HUES6 (cell line): ENCODE data around the gene LHFPL6.

Source experiments
- H3K27ac ChIP-seq: 2 replicates; pipeline ENCODE4 v1.7.0; 2013; ENCODE audit warnings: low read depth, mild to moderate bottlenecking, low read length, inconsistent platforms
- H3K27me3 ChIP-seq: 2 replicates; pipeline ENCODE4 v1.6.1; 2013; ENCODE audit warnings: low read length; ENCODE audit not compliant: control insufficient read depth, insufficient read depth
- H3K36me3 ChIP-seq: 2 replicates; pipeline ENCODE4 v1.6.1; 2013; ENCODE audit warnings: low read length; ENCODE audit not compliant: control insufficient read depth, insufficient read depth
- H3K4me1 ChIP-seq: 2 replicates; pipeline ENCODE4 v1.6.1; 2013; ENCODE audit warnings: low read length; ENCODE audit not compliant: control insufficient read depth, insufficient read depth
- H3K4me3 ChIP-seq: 2 replicates; pipeline ENCODE4 v1.5.1; 2013; ENCODE audit warnings: low read depth, low read length
- H3K9ac ChIP-seq: one replicate; pipeline ENCODE4 v1.6.1; 2013; ENCODE audit warnings: mild to moderate bottlenecking, low read length
- H3K9me3 ChIP-seq: 2 replicates; pipeline ENCODE4 v1.6.1; 2013; ENCODE audit warnings: low read depth, low read length; ENCODE audit not compliant: control insufficient read depth, insufficient read depth

Gene LHFPL6

DNA sequence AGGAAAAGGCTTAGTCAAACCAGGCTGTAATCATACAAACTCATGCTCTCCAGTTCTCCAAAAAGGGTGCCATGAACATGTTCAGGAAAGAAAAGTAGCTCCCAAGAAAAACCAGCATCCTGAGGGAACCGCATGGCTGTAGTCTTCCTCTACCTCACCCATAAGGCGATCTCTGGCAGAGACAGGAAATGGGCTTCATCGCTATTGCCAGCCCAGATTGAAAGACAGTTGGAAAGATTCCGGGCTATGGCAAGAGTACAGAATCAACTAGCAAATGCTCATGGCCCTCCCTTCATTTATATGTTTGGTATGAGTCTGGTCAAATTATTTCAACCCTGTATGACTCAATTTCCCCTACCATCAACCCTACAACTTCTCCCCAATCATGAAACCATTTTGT, 140.1 kb downstream of the LHFPL6 start:
- Histone ChIP-seq H3K4me3 (no peak overlapping the region), H3K4me1 (no peaks in the 10 kb centered on the region; the same call in 1 of the 2 replicates), H3K36me3 (no peaks in the 10 kb centered on the region), H3K9ac (no peak overlapping the region), H3K27ac (no peak overlapping the region), H3K9me3 (no peaks in the 10 kb centered on the region), H3K27me3 (no peaks in the 10 kb centered on the region)

DNA sequence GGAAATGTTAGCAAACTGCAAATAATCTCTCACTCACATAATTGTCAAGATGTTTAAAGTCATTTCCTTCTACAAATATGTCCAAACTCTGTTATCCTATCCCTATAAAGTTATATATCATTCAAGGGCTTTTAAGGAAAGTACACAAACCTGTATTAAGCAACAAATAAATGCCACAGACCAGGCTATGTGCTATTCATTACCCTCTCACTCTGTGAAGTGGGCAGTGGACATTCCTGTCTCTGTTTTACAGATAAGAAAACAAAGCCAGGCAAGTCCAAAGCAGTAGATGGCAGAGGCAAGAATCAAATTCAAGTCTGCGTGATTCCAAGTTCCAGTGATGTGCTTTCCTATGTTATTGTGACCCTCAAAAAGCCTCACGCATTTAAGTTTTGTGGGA, 140.6 kb downstream of the LHFPL6 start:
- no peak overlapping the region for H3K27ac ChIP-seq

DNA sequence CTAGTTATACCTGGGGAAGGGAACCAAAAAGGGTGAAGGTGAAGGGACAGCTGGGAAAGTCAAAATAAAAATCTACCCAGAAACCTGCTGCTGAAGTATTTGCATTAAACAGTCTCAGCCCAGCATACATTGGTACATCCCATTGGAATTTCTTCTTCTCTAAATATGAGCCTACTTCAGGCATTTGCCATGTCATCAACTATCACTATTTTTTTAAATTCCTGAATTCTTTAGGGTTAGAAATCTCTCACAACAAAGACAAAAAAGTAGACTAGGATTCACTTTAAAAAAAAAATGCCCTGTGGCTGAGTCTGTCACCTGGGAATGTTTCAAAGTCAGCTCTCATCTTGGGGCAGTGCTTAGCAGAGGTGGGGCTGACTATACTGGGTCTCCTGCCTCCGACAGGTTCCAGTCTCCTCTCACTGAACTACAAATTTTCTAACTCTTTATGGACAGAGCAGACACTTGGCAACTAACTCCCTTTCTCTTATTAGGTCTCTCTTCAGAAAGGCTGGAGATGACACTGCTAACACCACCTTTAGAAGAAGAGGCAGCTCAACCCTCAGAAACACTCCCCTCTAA, 141.2 kb downstream of the LHFPL6 start:
- Histone ChIP-seq H3K9ac (no peak overlapping the region), H3K27ac (no peak overlapping the region), H3K4me3 (no peak overlapping the region), H3K36me3 (no peaks in the 10 kb centered on the region), H3K27me3 (no peaks in the 10 kb centered on the region), H3K9me3 (peaks cover 3% of the 10 kb centered on the region; the same call in 1 of the 2 replicates), H3K4me1 (no peaks in the 10 kb centered on the region; the same call in 1 of the 2 replicates)

More for the DNA sequence above, 140.6 kb downstream of the LHFPL6 start:
- no peak overlapping the region for H3K9ac ChIP-seq
- no peaks in the 10 kb centered on the region for H3K27me3 ChIP-seq
- no peak overlapping the region for H3K4me3 ChIP-seq
- no peaks in the 10 kb centered on the region for H3K36me3 ChIP-seq
- no peaks in the 10 kb centered on the region; the same call in 1 of the 2 replicates for H3K4me1 ChIP-seq
- no peaks in the 10 kb centered on the region for H3K9me3 ChIP-seq

DNA sequence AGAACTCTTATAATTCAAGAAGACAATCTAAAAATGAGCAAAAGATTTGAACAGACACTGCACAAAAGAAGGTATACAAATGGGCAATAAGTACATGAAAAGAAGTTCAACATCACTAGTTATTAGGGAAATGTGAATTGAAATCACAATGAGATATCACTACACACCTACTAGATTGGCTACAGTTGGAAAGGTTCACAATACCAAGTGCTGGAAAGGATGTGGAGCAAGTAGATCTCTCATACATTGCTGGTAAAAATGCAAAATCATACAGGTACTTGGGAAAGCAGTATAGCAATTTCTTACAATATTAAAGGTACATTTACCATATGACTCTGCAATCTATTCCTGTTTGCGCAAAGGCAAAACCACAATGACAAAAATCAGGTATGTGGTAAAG, 145.7 kb downstream of the LHFPL6 start:
- no peak overlapping the region for H3K9ac ChIP-seq
- no peak overlapping the region for H3K27ac ChIP-seq
- peaks cover 3% of the 10 kb centered on the region; the same call in 1 of the 2 replicates for H3K9me3 ChIP-seq
- peaks cover 3% of the 10 kb centered on the region; the same call in 1 of the 2 replicates for H3K4me1 ChIP-seq
- no peaks in the 10 kb centered on the region for H3K36me3 ChIP-seq
- H3K4me3 ChIP-seq, result no peak overlapping the region
- no peaks in the 10 kb centered on the region for H3K27me3 ChIP-seq

DNA sequence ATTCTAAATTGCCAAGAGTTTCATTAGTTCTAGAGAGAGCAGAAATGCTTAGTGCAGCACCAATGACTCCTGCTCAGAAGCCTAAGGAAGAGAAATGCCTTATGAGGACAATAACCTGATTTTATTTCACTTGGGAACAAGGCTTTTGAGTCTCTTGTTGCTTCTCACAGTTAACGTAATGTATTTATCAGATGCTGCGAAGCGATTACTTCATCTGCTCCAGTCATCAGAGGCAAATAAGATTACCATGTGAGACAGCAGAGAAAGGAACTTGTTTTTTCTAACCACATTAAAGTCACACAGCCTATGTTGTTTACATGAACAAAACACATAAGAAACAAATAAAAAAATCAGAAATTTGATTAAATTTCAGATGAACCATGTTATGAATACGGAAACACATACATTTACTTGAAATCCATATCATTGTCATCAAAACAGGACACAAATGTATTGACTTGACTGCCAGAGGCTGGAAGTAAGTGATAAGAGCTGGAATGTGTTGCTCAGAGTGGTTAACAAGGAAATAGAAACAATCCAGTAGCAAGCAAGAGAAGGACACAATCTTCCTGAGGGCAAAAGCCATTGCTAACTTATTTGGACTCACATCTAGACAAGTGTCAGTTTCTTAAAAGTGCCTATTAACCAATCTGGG, 147.3 kb downstream of the LHFPL6 start:
- Histone ChIP-seq H3K4me3 (no peak overlapping the region), H3K9me3 (peaks cover 3% of the 10 kb centered on the region; the same call in 1 of the 2 replicates), H3K9ac (no peak overlapping the region), H3K4me1 (peaks cover 5% of the 10 kb centered on the region; the same call in 1 of the 2 replicates), H3K27ac (no peak overlapping the region), H3K36me3 (no peaks in the 10 kb centered on the region), H3K27me3 (no peaks in the 10 kb centered on the region)

DNA sequence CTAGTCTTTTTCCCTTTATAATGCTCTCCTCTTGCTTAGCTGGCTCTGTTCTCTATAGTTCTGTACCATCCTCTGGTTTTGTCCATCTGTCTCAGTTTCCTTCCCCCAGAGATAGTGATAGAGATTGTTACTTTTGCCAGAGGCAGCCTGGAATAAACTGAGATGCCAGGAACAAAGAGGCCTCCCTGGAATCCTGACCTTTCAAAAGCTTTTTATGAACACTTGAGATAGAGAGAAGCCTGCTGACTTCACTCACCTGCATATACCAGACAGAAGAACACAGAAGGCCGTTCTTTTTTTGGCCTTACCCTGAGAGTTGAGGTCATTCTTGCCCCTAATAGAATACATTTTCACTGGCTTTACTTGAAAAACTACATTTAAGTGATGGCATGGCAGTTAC, 150.2 kb downstream of the LHFPL6 start:
- peaks cover 3% of the 10 kb centered on the region; the same call in 1 of the 2 replicates for H3K9me3 ChIP-seq
- no peak overlapping the region for H3K4me3 ChIP-seq
- H3K4me1 ChIP-seq, result peaks cover 5% of the 10 kb centered on the region; the same call in 1 of the 2 replicates
- H3K27ac ChIP-seq, result no peak overlapping the region
- H3K27me3 ChIP-seq, result no peaks in the 10 kb centered on the region
- no peak overlapping the region for H3K9ac ChIP-seq
- H3K36me3 ChIP-seq, result no peaks in the 10 kb centered on the region

DNA sequence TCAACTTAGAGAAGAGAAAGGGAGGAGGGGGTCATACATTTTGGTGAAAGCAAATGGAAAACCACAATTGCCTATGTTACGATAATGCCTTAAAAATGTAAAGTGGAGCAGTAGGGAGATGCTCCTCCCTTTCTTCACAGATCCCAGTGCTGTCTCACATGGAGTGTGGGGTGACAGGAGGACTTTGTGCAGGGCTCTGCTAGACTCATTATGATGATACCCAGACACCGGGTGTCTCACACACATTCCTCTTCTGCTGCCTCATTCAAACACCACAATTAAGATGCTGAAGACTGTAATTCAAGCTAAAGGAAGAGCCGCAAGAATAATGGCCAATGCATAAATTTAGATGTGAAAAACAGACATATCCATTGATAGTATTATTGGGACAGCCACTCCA, 150.6 kb downstream of the LHFPL6 start:
- Histone ChIP-seq H3K4me3 (no peak overlapping the region), H3K36me3 (no peaks in the 10 kb centered on the region), H3K9me3 (peaks cover 3% of the 10 kb centered on the region; the same call in 1 of the 2 replicates), H3K27me3 (no peaks in the 10 kb centered on the region), H3K27ac (no peak overlapping the region), H3K9ac (no peak overlapping the region), H3K4me1 (peaks cover 5% of the 10 kb centered on the region; the same call in 1 of the 2 replicates)

DNA sequence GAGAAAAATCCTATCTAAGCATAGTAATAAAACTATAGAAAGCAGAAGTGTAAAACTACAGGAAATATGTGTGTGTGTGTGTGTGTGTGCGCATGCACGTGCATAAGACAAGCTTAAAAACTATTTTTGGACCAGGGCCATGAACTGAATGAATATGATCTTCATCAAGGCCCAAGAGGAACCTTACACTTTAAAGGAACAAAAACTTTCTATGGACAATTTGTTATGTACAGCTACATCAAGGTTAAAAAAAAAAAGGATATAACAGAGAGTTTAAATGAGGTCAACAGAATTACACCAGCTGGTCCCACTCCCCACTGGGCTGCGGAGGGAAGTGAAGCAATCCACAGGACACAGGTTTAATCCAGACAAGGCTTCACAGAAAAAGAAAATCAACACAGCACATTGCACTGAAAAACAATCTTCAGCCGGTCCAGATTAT, 151.1 kb downstream of the LHFPL6 start:
- no peaks in the 10 kb centered on the region for H3K27me3 ChIP-seq
- no peaks in the 10 kb centered on the region for H3K9me3 ChIP-seq
- no peak overlapping the region for H3K27ac ChIP-seq
- no peaks in the 10 kb centered on the region for H3K36me3 ChIP-seq
- H3K4me1 ChIP-seq, result peaks cover 5% of the 10 kb centered on the region; the same call in 1 of the 2 replicates
- H3K4me3 ChIP-seq, result no peak overlapping the region
- H3K9ac ChIP-seq, result no peak overlapping the region

DNA sequence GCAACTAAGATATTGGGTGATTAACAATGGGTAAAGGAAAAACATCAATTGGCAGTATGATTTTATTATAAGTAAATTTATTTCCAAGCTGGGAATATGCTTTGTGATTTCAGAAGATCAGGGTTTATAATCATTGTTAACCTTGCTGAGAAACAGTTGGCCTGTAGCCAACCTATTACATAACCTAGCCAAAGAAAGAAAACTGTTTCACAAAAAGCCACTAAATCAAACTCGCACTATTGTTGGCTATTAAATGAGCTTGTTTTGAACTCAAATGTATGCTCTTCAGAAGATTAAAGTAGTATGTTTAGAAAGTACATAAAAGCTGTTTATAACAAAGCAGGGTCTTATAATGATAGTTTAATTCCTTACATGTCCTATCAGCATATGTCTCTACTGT, 151.7 kb downstream of the LHFPL6 start:
- H3K27ac ChIP-seq, result no peak overlapping the region
- no peak overlapping the region for H3K4me3 ChIP-seq

DNA sequence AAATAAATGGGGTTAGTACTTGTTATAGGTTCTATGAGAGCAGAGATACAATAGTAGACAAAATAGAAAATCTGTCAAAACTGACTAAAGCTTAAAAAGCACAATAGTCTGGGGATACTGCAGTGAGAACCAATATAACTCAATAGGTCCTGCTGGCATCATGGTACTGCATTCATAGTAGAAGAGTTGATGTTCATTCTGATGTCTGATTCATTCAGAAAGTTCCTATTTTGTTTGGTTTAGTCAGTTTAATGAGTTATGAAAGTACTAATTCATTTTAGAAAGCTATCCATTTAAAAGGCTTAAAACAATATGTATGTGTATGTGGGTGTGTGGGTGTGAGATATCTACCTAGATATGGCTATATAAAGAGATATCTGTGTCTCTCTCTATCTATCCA, 152.8 kb downstream of the LHFPL6 start:
- no peaks in the 10 kb centered on the region for H3K9me3 ChIP-seq
- H3K4me1 ChIP-seq, result peaks cover 5% of the 10 kb centered on the region; the same call in 1 of the 2 replicates

More for the DNA sequence above, 151.7 kb downstream of the LHFPL6 start:
- H3K27me3 ChIP-seq, result no peaks in the 10 kb centered on the region
- H3K9ac ChIP-seq, result no peak overlapping the region
- peaks cover 5% of the 10 kb centered on the region; the same call in 1 of the 2 replicates for H3K4me1 ChIP-seq
- no peaks in the 10 kb centered on the region for H3K9me3 ChIP-seq
- H3K36me3 ChIP-seq, result no peaks in the 10 kb centered on the region

DNA sequence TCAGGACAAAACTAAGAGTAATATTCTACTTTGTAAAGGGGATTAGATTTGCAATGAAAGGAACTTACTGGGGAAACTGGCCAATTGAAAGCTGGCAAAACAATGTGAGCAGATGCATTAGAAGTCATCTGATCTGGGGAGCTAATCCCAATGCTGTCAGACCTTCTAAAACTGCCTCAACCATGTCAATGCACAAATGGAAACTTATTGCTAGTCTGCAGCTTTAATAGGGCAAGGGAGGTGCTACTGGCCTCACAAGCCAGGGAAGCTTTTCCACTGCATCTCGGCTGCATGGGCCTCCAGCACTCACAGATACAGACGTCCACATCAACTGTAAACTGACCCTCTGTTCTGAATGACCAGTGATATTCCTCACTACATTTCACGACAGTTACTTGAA, 154.2 kb downstream of the LHFPL6 start:
- Histone ChIP-seq H3K36me3 (no peaks in the 10 kb centered on the region), H3K9ac (no peak overlapping the region), H3K27ac (no peak overlapping the region), H3K4me3 (no peak overlapping the region), H3K4me1 (peaks cover 5% of the 10 kb centered on the region; the same call in 1 of the 2 replicates), H3K9me3 (no peaks in the 10 kb centered on the region), H3K27me3 (no peaks in the 10 kb centered on the region)

More for the DNA sequence above, 152.8 kb downstream of the LHFPL6 start:
- H3K27me3 ChIP-seq, result no peaks in the 10 kb centered on the region
- H3K9ac ChIP-seq, result no peak overlapping the region
- no peak overlapping the region for H3K27ac ChIP-seq
- H3K4me3 ChIP-seq, result no peak overlapping the region
- H3K36me3 ChIP-seq, result no peaks in the 10 kb centered on the region
